Dermis lymphatic vessel endothelial cell (primary cell): ENCODE measurements around the gene MRPL40. TPM values are rescaled to one million over a fixed set of nuclear protein-coding genes. Genes with fewer than 3 reads are reported as not detected.

Source experiments
- total RNA-seq: library from RNA; depleted of rRNA; stranded (reverse); fragments of >200 nt; gene quantifications from 2 replicates; pipeline ENCODE4 v1.2.1, GENCODE V29; 2014

MRPL40 gene
- total RNA-seq = 22.1 and 25.1 TPM in 2 replicates

DNA sequence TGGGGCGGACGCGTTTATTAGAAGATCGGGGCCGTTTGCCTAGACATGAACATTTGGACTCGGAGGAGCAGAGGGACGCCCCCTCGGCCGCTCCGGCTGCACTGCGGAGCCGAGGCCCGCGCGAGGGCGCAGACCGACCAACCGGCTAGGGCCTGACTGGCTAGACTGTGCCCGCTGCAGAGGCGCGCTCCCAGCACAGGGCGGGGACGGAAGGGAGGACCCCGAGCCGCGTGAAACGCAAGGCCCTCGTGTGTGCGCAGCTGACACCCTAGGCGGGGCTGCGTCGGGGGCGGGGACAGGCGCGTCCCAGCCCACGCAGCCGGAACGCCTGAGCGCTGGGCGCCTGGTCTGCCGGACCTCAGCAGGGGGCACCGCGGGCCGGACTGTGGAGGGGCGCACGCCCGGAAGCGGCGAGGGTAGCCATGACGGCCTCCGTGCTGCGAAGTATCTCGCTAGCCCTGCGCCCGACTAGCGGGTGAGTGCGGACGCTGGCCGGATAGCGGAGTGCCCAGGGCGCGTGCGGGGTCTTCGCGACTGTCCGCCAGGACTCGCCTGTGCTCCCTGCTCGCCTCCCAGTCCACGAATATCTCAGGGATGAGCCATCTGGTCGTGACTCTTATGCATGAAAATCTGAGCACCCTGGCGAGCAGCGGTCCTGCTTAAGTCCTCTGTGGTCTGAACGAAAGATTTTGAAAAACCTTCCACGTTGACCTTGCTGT is at the start of gene MRPL40:
TSS of gene MRPL40 (plus strand) at position 413 of the 719 bp plus-strand sequence. CDS start at position 423, 10 bp downstream.

GRCh38 chr22:19431649-19432132 is 654 bp upstream of the MRPL40 start, which contains the start of gene HIRA:
HIRA (minus strand) TSS chr22:19431733; CDS start chr22:19431476, 257 bp downstream.

DNA sequence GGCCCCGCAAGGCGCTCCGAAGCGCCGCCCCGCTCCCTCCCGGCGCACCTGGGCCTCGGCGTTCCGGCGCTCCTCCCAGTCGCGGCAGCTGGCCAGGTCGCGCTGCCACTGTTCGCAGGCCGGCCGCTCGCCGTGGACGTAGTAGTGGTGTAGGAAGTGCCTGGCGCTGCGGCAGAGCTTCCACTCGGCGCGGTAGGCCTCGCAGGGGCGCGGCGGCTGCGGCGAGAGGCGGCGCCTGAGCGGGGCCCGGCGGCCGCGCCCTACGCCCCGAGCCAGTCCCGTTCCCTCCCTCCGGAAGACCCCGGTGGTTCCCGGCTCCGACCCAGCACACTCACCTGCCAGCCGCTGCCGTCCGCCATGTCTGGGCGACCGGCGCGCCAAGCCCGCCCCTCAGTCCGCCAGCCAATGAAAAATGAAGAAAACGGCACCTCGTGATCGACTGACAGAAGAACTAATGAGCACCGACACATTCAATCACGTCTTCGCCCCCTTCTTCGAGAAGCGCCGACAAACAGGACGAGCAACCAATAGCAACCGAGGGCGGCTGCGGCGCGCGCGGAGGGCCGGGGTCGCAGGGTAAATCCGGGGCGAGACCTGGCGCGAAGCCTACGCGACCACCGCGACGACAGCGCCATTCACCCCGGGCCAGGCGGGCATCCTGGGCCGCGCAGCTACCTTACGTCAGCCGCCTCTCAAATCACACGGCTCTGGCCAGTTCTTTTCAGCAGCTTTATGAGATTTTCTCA is 15.2 kb downstream of the MRPL40 start, which contains the start of gene C22orf39:
TSS of gene C22orf39 (minus strand) at position 382 of the 746 bp plus-strand sequence. CDS start at position 359, 23 bp downstream.

DNA sequence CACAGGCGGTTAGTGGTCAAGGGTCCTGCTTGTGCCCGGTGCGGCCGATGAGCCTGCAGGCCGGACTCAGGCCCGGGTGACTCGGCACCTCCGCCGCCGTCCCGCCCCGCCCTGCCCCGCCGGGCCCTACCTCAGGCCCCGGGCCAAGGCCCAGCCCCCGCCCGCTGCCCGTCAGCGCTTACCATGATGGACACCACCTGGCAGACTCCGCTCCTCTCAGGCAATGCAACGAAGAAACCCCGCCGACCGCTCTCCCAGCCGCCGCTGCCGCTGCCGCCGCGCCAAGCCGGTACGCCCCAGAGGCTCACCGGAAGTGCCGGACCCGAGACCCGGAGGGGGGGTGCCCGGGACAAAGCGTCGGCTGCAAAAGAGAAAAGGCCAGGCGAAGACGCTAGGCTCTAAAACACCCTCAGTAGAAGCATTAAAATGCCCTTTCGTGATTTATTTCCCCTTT is 46.6 kb downstream of the MRPL40 start, which contains the start of gene UFD1:
TSS of gene UFD1 (minus strand) at position 293 of the 454 bp plus-strand sequence. CDS start at position 185, 108 bp downstream.

GRCh38 chr22:19479355-19480172 is 47.2 kb downstream of the MRPL40 start, which contains the start of gene CDC45:
CDC45 (plus strand) TSS chr22:19479920; CDS start chr22:19479969, 49 bp downstream.

Other genes with a start within 250 kb of the MRPL40 start
- gene CLTCL1, start 140.8 kb upstream of the MRPL40 start, total RNA-seq = 3.1 and 3.4 TPM in 2 replicates
- gene HIRA, start 812 bp upstream of the MRPL40 start, total RNA-seq = 14.5 and 17.1 TPM in 2 replicates
- gene C22orf39, start 15.2 kb downstream of the MRPL40 start, total RNA-seq = 21.7 and 26.4 TPM in 2 replicates
- 93.4 and 97.3 TPM in 2 replicates for gene UFD1, start 46.6 kb downstream of the MRPL40 start, total RNA-seq
- 3.1 and 4.0 TPM in 2 replicates for gene CDC45, start 47.4 kb downstream of the MRPL40 start, total RNA-seq
- gene CLDN5, start 91.9 kb downstream of the MRPL40 start, total RNA-seq = 465 and 759 TPM in 2 replicates